HepG2 (cell line): Measurements from ENCODE around the gene AARS1. TPM values are rescaled to one million over a fixed set of nuclear protein-coding genes. Genes with fewer than 3 reads are reported as not detected.

ENCODE experiments used
- ATF1 ChIP-seq: IDR thresholded peaks from 2 replicates; pipeline ENCODE4 v1.6.1; 2016; ENCODE audit warnings: mild to moderate bottlenecking, control low read depth
- CREB3 ChIP-seq: sonication (generic); formaldehyde crosslinking; IDR thresholded peaks from 2 replicates; pipeline ENCODE4 v1.5.0; 2020; ENCODE audit warnings: missing genetic modification reagents
- ELF4 ChIP-seq: sonication (generic); formaldehyde crosslinking; IDR thresholded peaks from 2 replicates; pipeline ENCODE4 v1.5.0; 2020; ENCODE audit warnings: missing genetic modification reagents, mild to moderate bottlenecking, moderate library complexity, borderline replicate concordance
- ETS1 ChIP-seq: sonication (generic); formaldehyde crosslinking; IDR thresholded peaks from 2 replicates; pipeline ENCODE4 v1.4.0; 2020; ENCODE audit warnings: missing genetic modification reagents
- KDM5A ChIP-seq: fragments of 200-600 bp; sonication (generic); IDR thresholded peaks from 2 replicates; pipeline ENCODE4 v1.7.0; 2018; ENCODE audit warnings: antibody characterized with exemption, mild to moderate bottlenecking, low read length, borderline replicate concordance
- KLF13 ChIP-seq: sonication (generic); formaldehyde crosslinking; IDR thresholded peaks from 2 replicates; pipeline ENCODE4 v1.4.0; 2020; ENCODE audit warnings: mild to moderate bottlenecking, missing genetic modification reagents
- MAFF ChIP-seq: IDR thresholded peaks from 2 replicates; pipeline ENCODE4 v1.6.1; 2011; ENCODE audit warnings: low read depth, low read length, improper control_type of control experiment
- MATR3 ChIP-seq: sonication (generic); formaldehyde crosslinking; IDR thresholded peaks from 2 replicates; pipeline ENCODE4 v1.4.0; 2020; ENCODE audit warnings: missing genetic modification reagents
- MAX ChIP-seq: IDR thresholded peaks from 2 replicates; pipeline ENCODE4 v1.6.1; 2012; ENCODE audit warnings: inconsistent platforms
- POLR2AphosphoS2 ChIP-seq: IDR thresholded peaks from 2 replicates; pipeline ENCODE4 v1.6.1; 2011; ENCODE audit warnings: low read depth, low read length, improper control_type of control experiment
- RAD51 ChIP-seq: fragments of 450-650 bp; IDR thresholded peaks from 2 replicates; pipeline ENCODE4 v1.6.1; 2016; ENCODE audit warnings: borderline replicate concordance
- SYNCRIP ChIP-seq: fragments of 200-400 bp; formaldehyde crosslinking; IDR thresholded peaks from 2 replicates; pipeline ENCODE4 v1.6.1; 2018; ENCODE audit warnings: mild to moderate bottlenecking, low read depth, low read length; ENCODE audit not compliant: insufficient read depth
- ZFP37 ChIP-seq: sonication (generic); formaldehyde crosslinking; IDR thresholded peaks from 2 replicates; pipeline ENCODE4 v1.4.0; 2020; ENCODE audit warnings: missing genetic modification reagents, borderline replicate concordance
- ZHX2 ChIP-seq, 2 experiments: sonication (generic) in 1 of 2; formaldehyde crosslinking in 1 of 2; IDR thresholded peaks; 2 replicates each; pipeline versions ENCODE4 v1.6.1 to v1.9.0; 2014 to 2022; ENCODE audit warnings: antibody characterized with exemption in 1 of 2, borderline replicate concordance in 1 of 2, inconsistent platforms in 1 of 2, low read depth in 1 of 2, missing genetic modification reagents in 1 of 2
- ZNF253 ChIP-seq: sonication (generic); formaldehyde crosslinking; IDR thresholded peaks from 2 replicates; pipeline ENCODE4 v1.8.0; 2022; ENCODE audit warnings: mild to moderate bottlenecking, missing genetic modification reagents, borderline replicate concordance
- ZNF362 ChIP-seq: sonication (generic); formaldehyde crosslinking; IDR thresholded peaks from 2 replicates; pipeline ENCODE4 v1.4.0; 2020; ENCODE audit warnings: missing genetic modification reagents, mild to moderate bottlenecking, borderline replicate concordance
- ZNF501 ChIP-seq: sonication (generic); formaldehyde crosslinking; IDR thresholded peaks from 2 replicates; pipeline ENCODE4 v1.5.1; 2020; ENCODE audit warnings: mild to moderate bottlenecking, moderate library complexity, missing genetic modification reagents
- ZNF7 ChIP-seq: IDR thresholded peaks from 2 replicates; pipeline ENCODE4 v1.6.1; 2016; ENCODE audit warnings: missing biosample characterization, missing genetic modification reagents
- polyA plus RNA-seq, 8 experiments: library from polyadenylated mRNA; depleted of rRNA in 3 of 8; stranded (reverse) in 7 of 8; unstranded in 1 of 8; fragments of >200 nt; fragmentation: Illumina TruSeq in 4 of 8; extraction: Trizol in 4 of 8; gene quantifications; 2 replicates each; pipeline versions ENCODE4 v1.2.1 to v1.2.3, GENCODE V29; 2011 to 2016; ENCODE audit warnings: low read depth in 4 of 8, missing spikeins in 1 of 8, mixed read lengths in 1 of 8; ENCODE audit not compliant: insufficient read depth in 1 of 8
- total RNA-seq, 5 experiments: library from RNA; depleted of rRNA; stranded (reverse); fragments of >200 nt; fragmentation: Illumina TruSeq; extraction: Trizol; gene quantifications; 2 replicates each; pipeline ENCODE4 v1.2.3, GENCODE V29; 2016; ENCODE audit warnings: low read depth in 1 of 5

Gene AARS1
- total and polyA plus RNA-seq, 2 of the 13 experiments (the other 11 are each of a cell fraction or from before 2014, with no cell fraction given) = 107 to 132 TPM

- 0 out of 2 replicates have a peak, but pooled peaks have one; percentile 18 for TF ChIP-seq ZNF362 (CRISPR knock-in tag)
- TF ChIP-seq ELF4 (CRISPR knock-in tag) = no peak
- TF ChIP-seq ZHX2 (IDR thresholded peaks at IDR 0.05; ENCODE audit: low read depth) = 0 out of 2 replicates have a peak, but pooled peaks have one; percentile 45
- TF ChIP-seq ZHX2 (CRISPR knock-in tag; IDR thresholded peaks at IDR 0.05; ENCODE audit: borderline replicate concordance) = peak; percentile 66; the same call in 1 of the 2 replicates
- TF ChIP-seq SYNCRIP = no peak
- TF ChIP-seq ZNF253 (CRISPR knock-in tag) = no peak
- TF ChIP-seq ZNF501 (CRISPR knock-in tag) = peak; percentile 90
- no peak for TF ChIP-seq MATR3 (CRISPR knock-in tag)
- no peak for TF ChIP-seq ZNF7 (CRISPR knock-in tag)
- TF ChIP-seq ZFP37 (CRISPR knock-in tag) = no peak; the same call in 1 of the 2 replicates
- no peak for TF ChIP-seq POLR2AphosphoS2
- no peak; the same call in 1 of the 2 replicates for TF ChIP-seq CREB3 (CRISPR knock-in tag)
- TF ChIP-seq RAD51 = no peak
- no peak; the same call in 1 of the 2 replicates for TF ChIP-seq KDM5A
- TF ChIP-seq ATF1 = no peak
- TF ChIP-seq ETS1 = no peak
- no peak for TF ChIP-seq MAFF
- peak; percentile 83; the same call in 1 of the 2 replicates for TF ChIP-seq MAX
- TF ChIP-seq KLF13 (CRISPR knock-in tag) = 0 out of 2 replicates have a peak, but pooled peaks have one; percentile 78
Observed at GRCh38 chr16:70250748-70251628, 38.3 kb downstream of the AARS1 start (continued).
